HG03457 (cell line): ENCODE data around the gene CACFD1.

Experiments
- ATAC-seq: cut with Tn5 transposase; IDR thresholded peaks from one replicate; pipeline ENCODE4 v1.9.1; 2021; ENCODE audit warnings: moderate number of reproducible peaks; ENCODE audit not compliant: unreplicated experiment

Gene CACFD1

DNA sequence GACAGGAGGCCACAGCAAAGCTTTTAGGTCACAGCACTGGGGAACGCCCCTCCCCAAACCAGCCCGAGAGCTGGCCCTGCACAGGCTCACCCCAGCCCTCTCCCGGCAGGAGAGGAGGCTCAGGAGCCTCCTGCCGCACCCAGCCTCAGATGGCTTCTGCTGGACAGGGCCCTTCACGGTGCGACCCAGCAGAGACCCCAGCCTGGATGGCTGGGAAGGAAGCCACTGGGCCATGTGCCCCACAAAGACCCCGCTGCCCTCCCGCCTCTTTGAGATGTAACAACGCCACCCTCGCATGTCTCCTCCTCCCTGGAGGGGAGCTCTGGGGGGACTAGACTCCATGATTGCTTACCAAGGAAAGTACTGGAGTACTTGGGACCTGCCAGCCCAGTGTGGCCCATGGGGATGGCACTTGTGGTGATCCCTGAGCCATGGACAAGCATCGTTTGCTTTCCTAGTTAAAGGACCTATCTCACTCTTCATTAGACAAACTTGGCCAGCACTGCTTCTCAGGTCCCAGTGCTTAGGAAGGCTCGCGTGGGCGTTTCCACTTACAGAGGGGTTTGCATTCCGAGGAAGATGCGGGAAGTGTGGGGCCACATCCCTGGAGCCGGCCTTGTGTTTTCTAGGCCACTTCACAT is 56.0 kb downstream of the CACFD1 start:
- ATAC-seq = no peak

DNA sequence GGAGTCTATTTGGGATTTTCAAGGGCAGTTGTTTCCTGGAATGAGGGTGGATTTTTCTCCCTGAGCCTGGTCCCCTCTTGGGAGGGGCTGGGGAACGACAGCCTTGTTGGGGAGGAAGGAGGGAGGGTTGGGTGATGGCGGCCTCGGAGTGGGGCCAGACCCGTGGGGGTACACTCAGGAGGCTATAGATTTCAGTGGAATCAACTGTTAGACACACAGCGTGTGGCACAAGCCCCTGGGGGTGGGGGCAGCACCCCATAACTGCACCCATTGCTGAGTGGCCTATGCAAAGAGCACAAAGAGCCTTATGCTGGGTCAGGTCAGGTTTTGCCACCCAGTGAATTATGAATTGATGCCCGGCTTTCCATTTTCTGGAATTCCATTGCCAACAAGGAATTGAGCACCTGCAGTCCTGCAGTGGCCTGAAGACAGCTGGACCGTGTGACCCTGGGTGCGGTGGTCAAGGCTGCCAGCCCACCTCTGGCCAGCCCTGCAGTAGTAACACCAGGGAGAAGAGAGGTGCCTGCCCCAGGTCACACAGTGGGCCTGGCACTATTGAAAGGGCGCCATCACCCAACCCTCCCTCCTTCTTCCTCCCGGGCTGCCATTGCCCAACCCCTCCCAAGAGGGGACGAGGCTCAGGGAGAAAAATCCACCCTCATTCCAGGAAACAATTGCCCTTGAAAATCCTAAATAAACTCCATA is 56.6 kb downstream of the CACFD1 start:
- ATAC-seq = no peak

DNA sequence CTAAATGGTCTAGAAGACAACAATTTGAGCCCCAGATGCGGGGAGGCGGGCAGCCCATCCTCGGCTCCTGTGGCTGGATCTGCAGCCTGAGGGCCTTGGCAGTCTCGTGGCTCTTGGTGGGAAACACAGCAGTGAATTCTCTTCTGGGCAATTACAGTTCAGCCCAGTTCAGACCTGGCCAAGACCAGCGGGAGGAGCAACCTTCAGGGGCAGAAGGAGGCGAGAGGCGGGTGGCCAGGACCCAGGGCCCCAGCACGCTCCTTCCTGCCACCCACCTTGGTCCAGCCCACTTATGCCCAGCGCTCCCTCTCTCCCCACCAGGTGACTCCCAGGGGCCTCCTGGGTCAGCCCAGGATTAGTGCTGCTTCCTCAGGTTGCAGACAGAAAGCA is 57.2 kb downstream of the CACFD1 start:
- ATAC-seq = no peak

DNA sequence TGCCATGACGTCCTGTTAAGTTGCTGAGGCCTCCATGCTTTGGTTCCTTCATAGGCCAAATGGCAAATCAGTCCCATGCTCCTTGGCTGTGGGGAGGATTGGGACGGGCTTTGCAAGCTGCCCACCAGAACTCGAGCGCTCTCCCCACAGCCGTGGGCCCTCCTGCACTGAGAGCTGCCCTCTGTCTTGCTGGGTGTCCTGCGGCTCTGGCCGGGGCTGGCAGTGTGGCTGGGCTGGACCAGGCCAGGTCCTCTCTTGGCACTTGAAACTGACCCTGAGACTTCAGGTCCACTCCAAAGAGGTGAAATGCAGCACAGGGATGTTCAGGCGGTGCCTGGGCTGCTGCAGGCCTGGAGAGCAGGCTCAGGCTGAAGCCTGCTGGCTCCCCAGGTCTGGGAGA is 57.9 kb downstream of the CACFD1 start:
- no peak for ATAC-seq

DNA sequence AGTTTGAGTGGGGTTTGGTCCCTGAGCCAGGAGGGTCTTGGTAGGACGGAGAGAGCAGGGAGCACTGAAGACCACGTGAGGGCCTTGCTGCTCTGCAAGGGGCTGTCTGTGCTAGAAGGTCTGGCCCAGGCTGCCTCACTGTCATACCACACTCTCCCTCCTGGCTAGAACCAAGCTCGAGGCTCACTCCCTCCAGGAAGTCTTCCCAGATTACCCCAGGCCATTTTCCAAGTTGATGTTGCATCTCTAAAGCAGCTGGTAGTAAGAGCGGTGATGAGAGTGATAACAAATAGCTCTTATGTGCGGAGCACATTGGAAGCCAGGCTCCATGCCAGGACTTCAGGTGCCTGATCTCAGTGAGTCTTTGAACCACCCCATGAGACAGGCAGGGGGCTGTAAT is 58.4 kb downstream of the CACFD1 start:
- no peak for ATAC-seq

DNA sequence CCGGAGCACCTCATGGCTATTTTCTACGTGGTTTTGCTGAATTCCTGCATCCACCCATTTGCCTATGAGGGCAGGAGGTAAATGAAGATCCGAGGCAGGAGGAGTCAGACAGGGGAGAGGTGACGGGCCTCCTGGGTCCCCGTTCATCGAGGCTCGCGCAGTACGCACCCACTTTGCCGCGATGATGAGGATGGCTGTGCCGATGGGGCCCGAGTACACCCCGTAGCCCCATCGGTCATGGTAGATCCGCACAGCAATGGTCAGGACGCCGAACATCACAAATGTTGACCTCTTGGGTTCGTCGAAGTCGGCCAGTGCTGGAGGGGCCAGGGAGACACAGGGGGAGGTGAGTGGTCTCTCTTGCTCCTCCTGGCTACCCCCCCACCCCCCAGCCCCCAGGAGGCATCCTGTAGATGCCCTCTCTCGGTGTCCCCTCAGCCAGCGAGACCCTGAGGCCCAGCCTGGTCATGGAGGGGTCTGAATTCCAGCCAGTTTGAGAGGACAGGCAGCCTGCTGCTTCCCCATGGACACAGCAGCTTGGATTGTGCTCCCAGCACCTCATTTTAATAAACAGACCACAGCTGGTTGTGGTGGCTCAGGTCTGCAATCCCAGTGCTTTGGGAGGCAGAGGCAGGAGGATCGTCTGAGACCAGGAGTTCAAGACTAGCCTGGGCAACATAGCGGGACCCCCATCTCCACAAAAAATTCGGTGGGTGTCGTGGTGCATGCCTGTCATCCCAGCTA is 59.1 kb downstream of the CACFD1 start:
- ATAC-seq = no peak

DNA sequence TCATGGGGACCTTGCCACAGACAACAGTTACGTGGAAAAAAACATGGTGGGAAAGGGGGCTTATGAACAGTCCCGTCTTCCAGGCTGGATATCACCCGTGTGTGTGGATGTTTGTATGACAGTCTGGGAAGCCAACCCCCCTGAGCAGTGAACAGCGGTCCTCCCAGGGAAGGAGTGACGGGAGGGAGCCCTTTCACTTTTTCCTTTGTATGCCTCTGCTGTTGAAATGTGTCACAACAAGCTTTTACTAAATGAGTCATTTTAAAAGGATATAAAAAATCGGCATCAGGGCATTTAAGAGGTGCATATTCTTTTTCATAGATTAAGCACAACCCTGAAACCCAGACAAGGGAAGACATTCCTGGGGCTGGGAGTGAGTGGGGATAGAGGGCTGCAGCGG is 59.9 kb downstream of the CACFD1 start:
- ATAC-seq = no peak

DNA sequence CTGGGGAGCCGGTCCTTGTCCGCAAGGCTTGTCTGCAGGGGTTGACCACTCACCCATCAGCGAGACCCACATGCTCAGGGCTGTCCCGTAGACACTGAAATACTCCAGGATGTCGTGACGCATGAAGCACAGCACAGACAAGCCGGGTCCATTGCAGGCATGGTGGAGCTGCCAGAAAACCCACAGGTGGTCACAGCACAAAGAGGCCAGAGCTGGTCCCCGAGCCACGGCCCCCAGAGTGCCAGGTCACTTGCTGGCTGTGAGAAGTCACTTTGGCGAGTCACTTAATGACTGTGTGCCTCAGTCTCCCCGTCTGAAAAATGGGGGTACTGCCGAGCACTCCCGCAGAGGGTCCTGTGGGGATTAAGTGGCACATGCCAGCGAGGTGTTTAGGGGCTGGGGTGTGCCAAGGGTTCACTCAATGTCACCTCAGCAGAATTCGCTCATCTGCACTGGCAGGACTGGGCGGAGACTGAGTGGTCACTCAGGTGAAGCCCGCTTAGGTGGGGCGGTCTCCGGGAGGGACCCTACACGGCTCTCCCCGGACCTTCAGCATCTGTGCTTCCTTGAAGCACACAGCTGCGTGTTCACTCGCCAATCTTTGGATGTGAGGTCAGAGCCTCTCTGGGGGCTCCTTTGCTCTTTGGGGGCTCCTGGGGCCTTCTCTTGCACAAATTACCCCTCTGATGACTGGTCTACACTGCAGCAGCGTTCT is 60.5 kb downstream of the CACFD1 start:
- no peak for ATAC-seq
